ENCODE measurements around the gene KCNK4. TPM values are rescaled to one million over a fixed set of nuclear protein-coding genes. Genes with fewer than 3 reads are reported as not detected.

The KCNK4 gene
- polyA plus RNA-seq, 2 of the 4 experiments (the other 2 are of a cell fraction), result 0.12 TPM; not detected in 1

- TF ChIP-seq RAD21 (conservative IDR thresholded peaks at IDR 0.05 in 1 of 2, IDR thresholded peaks at IDR 0.05 in 1 of 2) (no peak), NR3C1 (IDR thresholded peaks at IDR 0.05) (no peak), RCOR1 (IDR thresholded peaks at IDR 0.05; ENCODE audit: low read depth, low read length) (no peak), SREBF2 (IDR thresholded peaks at IDR 0.05) (no peak), FOSL2 (IDR thresholded peaks at IDR 0.05) (no peak), FOSL2 (CRISPR knock-in tag; IDR thresholded peaks at IDR 0.05) (no peak), GATA3 (IDR thresholded peaks at IDR 0.05; ENCODE audit: borderline replicate concordance) (0 out of 2 replicates have a peak, but pooled peaks have one; percentile 10), CHD4 (IDR thresholded peaks at IDR 0.05; ENCODE audit: borderline replicate concordance) (no peak), NFE2L2 (conservative IDR thresholded peaks at IDR 0.05; ENCODE audit: low read length) (no peak), BCL3 (IDR thresholded peaks at IDR 0.05) (no peak; the same call in 2 of the 3 replicates), EHF (CRISPR knock-in tag; IDR thresholded peaks at IDR 0.05) (no peak), PHF8 (IDR thresholded peaks at IDR 0.05; ENCODE audit: borderline replicate concordance, low read depth) (peak; percentile 59)
Measured at GRCh38 chr11:64284962-64285884, 5.9 kb upstream of the KCNK4 start, which contains the start of gene GPR137 (continued).

- H3K27ac ChIP-seq, result peak overlapping the region; percentile 93 to 98
- peak; percentile 33 to 49; a peak in 5 of 6 replicates for ATAC-seq
- ChIA-PET CTCF (interaction anchor here (0.6 to 20.5 kb wide), 10 partner anchors 9 to 109 kb away, joined by 3 to 448 read pairs (median 4); partner anchors contain the start of genes CATSPERZ, ESRRA, PLCB3 and STIP1), POLR2A (interaction anchor here (1.0 to 5.8 kb wide), 5 partner anchors 15 to 101 kb away, joined by 4 to 49 read pairs (median 9); partner anchors contain the start of genes ESRRA, FKBP2 and STIP1)
- H3K4me2 ChIP-seq, result peak overlapping the region; percentile 86
- TF ChIP-seq PHF8 (IDR thresholded peaks at IDR 0.05; ENCODE audit: borderline replicate concordance, low read depth) (peak; percentile 3; the same call in 1 of the 2 replicates), BCL3 (IDR thresholded peaks at IDR 0.05) (0 out of 3 replicates have a peak, but pooled peaks have one; percentile 10), CTCF (IDR thresholded peaks at IDR 0.05) (peak; percentile 6; the same call in 1 of the 3 replicates), FOSB (CRISPR knock-in tag; IDR thresholded peaks at IDR 0.05) (no peak), EP300 (IDR thresholded peaks at IDR 0.05) (no peak), HOXB5 (CRISPR knock-in tag; IDR thresholded peaks at IDR 0.05) (no peak), JUN (IDR thresholded peaks at IDR 0.05) (no peak), BHLHE40 (IDR thresholded peaks at IDR 0.05; ENCODE audit: low read depth, low read length) (no peak), RARB (CRISPR knock-in tag; IDR thresholded peaks at IDR 0.05) (no peak), NPAS2 (CRISPR knock-in tag; IDR thresholded peaks at IDR 0.05; ENCODE audit: borderline replicate concordance) (no peak), NR3C1 (IDR thresholded peaks at IDR 0.05) (no peak), EHMT2 (IDR thresholded peaks at IDR 0.05; ENCODE audit: low read depth) (no peak)
- WGBS (ENCODE audit: missing lambda C conversion rate), result 49% methylated on average over 17 of the region's 40 CpGs
- H3K9me3 ChIP-seq, result no peaks in the 10 kb centered on the region
- FAIRE-seq, result no peak
- peak; percentile 56 to 65 for DNase-seq (ENCODE audit: low read depth in 1 of 2, low spot score in 1 of 2)
- peak overlapping the region; percentile 63 for H3K4me3 ChIP-seq
- H3K4me1 ChIP-seq, result peaks cover 17% of the 10 kb centered on the region; the same call in 1 of the 3 replicates
Measured at GRCh38 chr11:64285885-64286800, 5.0 kb upstream of the KCNK4 start.

All from A549 (cell line).